Small intestine (tissue), 7 donors: ENCODE measurements around the gene GALNT14. TPM values are rescaled to one million over a fixed set of nuclear protein-coding genes. Genes with fewer than 3 reads are reported as not detected.

Source experiments
- DNase-seq, 2 donors: peaks; one replicate each; pipeline versions ENCODE4 v3.0.0 to v3.0.0-alpha.2; 2013
- FAIRE-seq: peaks from 2 replicates; lab custom pipeline; 2012; peaks lifted over from hg19 to GRCh38; lab: Jason Lieb, UNC
- H3K27ac ChIP-seq, 3 donors: one replicate each; pipeline ENCODE4 v1.5.1; 2013; ENCODE audit warnings: low read length in 2 of 3, mild to moderate bottlenecking in 2 of 3, control low read depth in 1 of 3, inconsistent platforms in 1 of 3, low read depth in 1 of 3, moderate library complexity in 1 of 3
- H3K27me3 ChIP-seq, 3 donors: one replicate each; pipeline ENCODE4 v1.6.1; 2013; ENCODE audit warnings: low read length in 3 of 3, inconsistent platforms in 1 of 3; ENCODE audit not compliant: control insufficient read depth in 3 of 3, insufficient read depth in 3 of 3
- H3K36me3 ChIP-seq, 3 donors: one replicate each; pipeline ENCODE4 v1.6.1; 2013; ENCODE audit warnings: low read length in 3 of 3, inconsistent platforms in 1 of 3, low read depth in 1 of 3, mild to moderate bottlenecking in 1 of 3, moderate library complexity in 1 of 3; ENCODE audit not compliant: control insufficient read depth in 3 of 3, insufficient read depth in 2 of 3
- H3K4me1 ChIP-seq, 3 donors: one replicate each; pipeline ENCODE4 v1.6.1; 2013; ENCODE audit warnings: low read length in 2 of 3, inconsistent platforms in 1 of 3, low read depth in 1 of 3, mild to moderate bottlenecking in 1 of 3, moderate library complexity in 1 of 3; ENCODE audit not compliant: control insufficient read depth in 3 of 3, insufficient read depth in 2 of 3
- H3K4me3 ChIP-seq, 3 donors: one replicate each; pipeline ENCODE4 v1.5.1; 2013; ENCODE audit warnings: low read length in 3 of 3, control low read depth in 1 of 3, inconsistent platforms in 1 of 3, low read depth in 1 of 3, mild to moderate bottlenecking in 1 of 3, moderate library complexity in 1 of 3
- H3K9me3 ChIP-seq, 2 donors: one replicate each; pipeline ENCODE4 v1.6.1; 2013; ENCODE audit warnings: low read depth in 1 of 2, low read length in 1 of 2; ENCODE audit not compliant: control insufficient read depth in 2 of 2, insufficient read depth in 1 of 2
- WGBS, 3 donors: extraction: QIAGEN DNeasy Blood & Tissue Kit; methylation state at CpG; one replicate each; pipeline ENCODE4 v1.1.7; 2013; 5-methylcytosine and 5-hydroxymethylcytosine counted together
- polyA plus RNA-seq, 4 donors: library from polyadenylated mRNA; stranded (reverse) in 3 of 4; unstranded in 1 of 4; fragments of 200-250 nt in 3 of 4; fragments of 120-200 nt in 1 of 4; gene quantifications; one replicate each; pipeline versions ENCODE4 v1.2.1 to v1.2.3, GENCODE V29; 2013
- donor health status: healthy with polysubstance abuse.
- donor health status: control.
- donor health status: control.
- donor health status: Bipolar disorder and iron deficiency.
- donor health status: healthy.

Gene GALNT14
- polyA plus RNA-seq, 4 donors, result 0.24 to 8.2 (median 2.2) TPM; not detected in 1

GRCh38 chr2:31088504-31089195, 49.6 kb downstream of the GALNT14 start:
- Histone ChIP-seq H3K36me3 (no peaks in the 10 kb centered on the region), H3K4me3 (no peak overlapping the region), H3K9me3 (peaks cover 0 to 10% of the 10 kb centered on the region in 2 donors), H3K4me1 (peaks cover 0 to 16% (median 4%) of the 10 kb centered on the region in 3 donors), H3K27me3 (no peaks in the 10 kb centered on the region), H3K27ac (no peak overlapping the region)
- WGBS, 3 donors, result 76 to 81% (median 77%) methylated on average over 6 of the region's 6 CpGs
- DNase-seq, result no peak
- no peak for FAIRE-seq

DNA sequence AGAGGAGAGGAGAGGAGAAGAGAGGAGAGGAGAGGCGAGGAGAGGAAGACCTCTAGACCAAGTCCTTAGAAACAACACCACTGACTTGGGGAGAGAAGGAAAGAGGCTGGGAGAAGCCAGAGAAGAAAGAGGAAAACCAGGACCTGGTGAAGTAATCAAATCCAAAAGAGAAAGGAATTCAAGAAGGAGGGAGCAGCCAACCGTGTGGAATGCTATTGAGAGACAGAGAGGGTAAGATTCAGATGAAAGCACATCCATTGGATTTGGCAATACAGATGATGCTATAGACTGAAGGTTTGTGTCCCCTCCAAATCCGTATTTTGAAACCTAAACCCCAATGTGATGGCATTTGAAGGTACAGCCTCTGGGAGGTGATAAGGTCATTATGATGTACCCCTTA, 50.7 kb downstream of the GALNT14 start:
- Histone ChIP-seq H3K36me3 (no peaks in the 10 kb centered on the region), H3K4me3 (no peak overlapping the region), H3K4me1 (peaks cover 0 to 25% (median 4%) of the 10 kb centered on the region in 3 donors), H3K27me3 (no peaks in the 10 kb centered on the region), H3K27ac (no peak overlapping the region), H3K9me3 (peaks cover 0 to 10% of the 10 kb centered on the region in 2 donors)
- no peak for FAIRE-seq
- no peak for DNase-seq
- 82 to 91% (median 87%) methylated on average over 3 of the region's 3 CpGs for WGBS, 3 donors

DNA sequence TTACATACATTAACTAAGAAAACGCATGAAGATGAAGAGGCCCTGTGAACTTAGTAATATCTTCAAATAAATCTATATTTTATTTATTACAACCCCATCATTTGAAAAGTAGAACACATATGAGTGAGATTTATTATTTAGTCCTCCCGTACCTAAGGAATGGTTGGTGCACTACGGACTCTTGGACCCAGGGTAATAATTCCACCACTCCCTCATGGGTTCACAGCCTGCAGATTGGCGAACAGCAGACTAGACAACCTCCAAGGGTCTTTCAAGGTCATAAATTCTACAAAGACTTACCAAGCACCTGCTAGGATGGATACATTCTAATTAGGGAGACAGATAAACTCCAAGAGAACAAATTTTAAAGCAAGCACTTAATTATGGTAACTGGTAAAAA, 51.6 kb downstream of the GALNT14 start:
- peaks cover 0 to 10% of the 10 kb centered on the region in 2 donors for H3K9me3 ChIP-seq
- H3K36me3 ChIP-seq, result no peaks in the 10 kb centered on the region
- FAIRE-seq (no peak), DNase-seq (peak; percentile 33 to 69)
- WGBS, 3 donors, result 50 to 79% (median 68%) methylated on average over 4 of the region's 4 CpGs
- no peaks in the 10 kb centered on the region for H3K27me3 ChIP-seq
- no peak overlapping the region for H3K27ac ChIP-seq
- peaks cover 0 to 33% (median 7%) of the 10 kb centered on the region in 3 donors for H3K4me1 ChIP-seq
- H3K4me3 ChIP-seq, result no peak overlapping the region

GRCh38 chr2:31083234-31083993, 54.8 kb downstream of the GALNT14 start:
- DNase-seq, result peak; percentile 86 to 92
- Histone ChIP-seq H3K9me3 (peaks cover 0 to 8% of the 10 kb centered on the region in 2 donors), H3K4me3 (peak overlapping the region in 1 of 3 donors; percentile 47), H3K36me3 (no peaks in the 10 kb centered on the region), H3K4me1 (peaks cover 0 to 33% (median 7%) of the 10 kb centered on the region in 3 donors), H3K27me3 (no peaks in the 10 kb centered on the region), H3K27ac (peak overlapping the region; percentile 37 to 83 (median 81))
- FAIRE-seq, result no peak
- 14 to 58% (median 31%) methylated on average over 13 of the region's 13 CpGs for WGBS, 3 donors

DNA sequence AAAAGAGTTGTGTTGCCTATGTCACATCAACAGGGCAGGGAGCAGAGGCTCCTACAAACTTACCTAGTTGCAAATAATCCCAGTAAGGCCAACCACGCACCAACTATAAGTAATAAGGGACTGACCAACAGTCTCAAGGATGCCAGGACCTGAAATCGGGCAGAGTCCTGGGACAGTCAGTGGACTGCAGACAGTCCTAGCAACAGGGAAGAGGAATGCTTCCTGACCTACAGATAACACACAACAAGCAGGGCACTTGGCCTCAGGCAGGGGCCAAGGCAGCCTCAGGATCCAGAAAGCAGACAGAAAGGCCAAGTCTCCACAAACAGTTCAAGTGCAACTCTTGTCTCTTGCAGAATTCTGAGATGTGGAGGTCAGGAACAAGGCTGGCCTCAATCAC, 56.2 kb downstream of the GALNT14 start:
- FAIRE-seq, result no peak

DNA sequence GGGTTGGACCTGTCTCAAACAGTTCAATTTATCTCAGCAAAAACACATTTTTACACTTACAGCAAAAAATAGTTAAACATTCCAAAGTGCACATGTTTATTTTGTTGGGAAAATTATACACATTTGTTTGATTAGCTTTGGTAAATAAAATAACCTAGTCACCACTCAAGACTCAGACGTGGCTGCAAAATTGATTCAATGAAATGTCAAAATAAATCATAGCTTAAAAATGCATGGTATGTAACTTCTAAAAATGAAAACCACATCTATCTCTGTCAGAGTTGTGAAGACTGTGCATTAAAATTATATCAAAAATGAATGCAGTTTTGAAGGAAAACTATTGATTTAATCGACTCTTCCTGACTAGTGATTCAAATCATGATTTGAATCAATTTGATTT, 56.7 kb downstream of the GALNT14 start:
- no peak for DNase-seq
- FAIRE-seq, result no peak
- WGBS, 3 donors, result 61 to 88% (median 66%) methylated on average over 2 of the region's 2 CpGs
- no peaks in the 10 kb centered on the region for H3K9me3 ChIP-seq
- no peak overlapping the region for H3K4me3 ChIP-seq
- H3K27me3 ChIP-seq, result no peaks in the 10 kb centered on the region
- no peak overlapping the region for H3K27ac ChIP-seq
- H3K36me3 ChIP-seq, result no peaks in the 10 kb centered on the region
- peaks cover 0 to 33% (median 7%) of the 10 kb centered on the region in 3 donors for H3K4me1 ChIP-seq

More for the DNA sequence above, 56.2 kb downstream of the GALNT14 start:
- DNase-seq, result peak; percentile 11 to 29
- Histone ChIP-seq H3K4me1 (peaks cover 0 to 33% (median 7%) of the 10 kb centered on the region in 3 donors), H3K9me3 (no peaks in the 10 kb centered on the region), H3K36me3 (no peaks in the 10 kb centered on the region), H3K27me3 (no peaks in the 10 kb centered on the region), H3K4me3 (no peak overlapping the region), H3K27ac (peak overlapping the region in 1 of 3 donors; percentile 17)
- WGBS, 3 donors, result 81 to 92% (median 83%) methylated on average over 2 of the region's 2 CpGs

DNA sequence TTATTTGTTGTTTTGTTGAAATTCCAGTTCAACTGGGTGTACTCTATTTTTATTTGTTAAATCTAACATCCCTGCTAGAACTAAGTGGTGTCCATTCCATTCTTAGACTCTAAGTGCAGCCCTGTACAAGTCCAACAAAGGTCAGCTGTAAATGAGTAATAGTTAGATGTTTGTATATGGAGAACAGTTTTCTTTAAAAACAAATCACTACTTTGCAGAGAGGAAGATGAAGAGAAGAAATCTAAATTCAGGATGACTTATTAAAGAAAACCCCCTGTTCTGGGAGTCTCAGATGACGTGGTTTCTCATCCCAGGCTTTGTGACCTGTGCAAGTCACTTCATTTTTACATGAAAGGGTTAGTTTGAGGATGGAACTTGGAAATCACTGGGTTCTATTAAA, 57.9 kb downstream of the GALNT14 start:
- 71 to 79% (median 72%) methylated on average over 1 of the region's 1 CpG for WGBS, 3 donors
- no peak for FAIRE-seq
- Histone ChIP-seq H3K4me1 (peaks cover 0 to 28% (median 3%) of the 10 kb centered on the region in 3 donors), H3K9me3 (no peaks in the 10 kb centered on the region), H3K36me3 (no peaks in the 10 kb centered on the region), H3K4me3 (no peak overlapping the region), H3K27me3 (no peaks in the 10 kb centered on the region), H3K27ac (no peak overlapping the region)
- DNase-seq, result no peak

DNA sequence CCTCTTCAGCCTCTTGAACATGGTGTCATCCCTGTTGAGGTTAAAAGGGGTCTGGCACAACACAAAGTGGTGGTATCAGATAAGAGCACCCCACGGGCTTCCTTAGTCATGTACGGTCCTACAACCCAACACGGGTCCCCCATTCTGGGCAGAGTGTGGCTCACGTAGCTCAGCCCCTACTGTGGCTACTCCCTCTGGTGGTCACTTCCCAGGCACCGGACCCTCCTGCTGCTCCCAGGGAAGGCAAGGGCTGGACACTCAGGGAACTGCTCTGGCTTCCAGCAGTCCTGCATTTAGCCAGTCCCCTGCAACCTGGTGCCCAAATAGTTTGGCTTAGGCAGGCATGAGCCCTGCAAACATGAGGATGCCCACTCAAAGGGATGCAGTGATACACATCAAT, 58.6 kb downstream of the GALNT14 start:
- H3K4me1 ChIP-seq, result peaks cover 0 to 25% (median 3%) of the 10 kb centered on the region in 3 donors
- no peak for DNase-seq
- no peaks in the 10 kb centered on the region for H3K9me3 ChIP-seq
- WGBS, 3 donors, result 86 to 91% (median 87%) methylated on average over 5 of the region's 5 CpGs
- FAIRE-seq, result no peak
- H3K4me3 ChIP-seq, result no peak overlapping the region
- no peaks in the 10 kb centered on the region for H3K27me3 ChIP-seq
- no peaks in the 10 kb centered on the region for H3K36me3 ChIP-seq
- no peak overlapping the region for H3K27ac ChIP-seq
